Measurements from ENCODE around the gene VLDLR. TPM values are rescaled to one million over a fixed set of nuclear protein-coding genes. Genes with fewer than 3 reads are reported as not detected.

The VLDLR gene
- total RNA-seq, 1 donor from 2014 or later, result 16.4 TPM

GRCh38 chr9:2583308-2584013, 38.1 kb upstream of the VLDLR start:
- no peak overlapping the region for H3K4me3 Mint-ChIP-seq
- no peaks in the 10 kb centered on the region for H3K27me3 Mint-ChIP-seq (ENCODE audit: insufficient read depth, low read depth)
- no peaks in the 10 kb centered on the region for H3K27me3 ChIP-seq
- H3K4me3 ChIP-seq, result no peak overlapping the region
- H3K9ac ChIP-seq, result no peak overlapping the region
- TF ChIP-seq CTCF (IDR thresholded peaks at IDR 0.05), result no peak
- TF ChIP-seq EZH2phosphoT487 (IDR thresholded peaks at IDR 0.05), result no peak
- TF ChIP-seq EZH2 (IDR thresholded peaks at IDR 0.05), result no peak
- no peak overlapping the region for H3K27ac Mint-ChIP-seq
- no peaks in the 10 kb centered on the region for H3K9me3 ChIP-seq (ENCODE audit: low read depth)
- no peak overlapping the region for H2AFZ ChIP-seq (replicated peaks)
- no peak for DNase-seq (ENCODE audit: low spot score)
- H3K4me1 Mint-ChIP-seq, result no peaks in the 10 kb centered on the region
- H3K79me2 ChIP-seq (ENCODE audit: low read depth), result no peaks in the 10 kb centered on the region
- H4K20me1 ChIP-seq (ENCODE audit: low read depth), result no peaks in the 10 kb centered on the region
- H3K4me1 ChIP-seq, result no peaks in the 10 kb centered on the region
- no peaks in the 10 kb centered on the region for H3K36me3 Mint-ChIP-seq
- H3K9me3 Mint-ChIP-seq, result peaks cover 16% of the 10 kb centered on the region
- no peaks in the 10 kb centered on the region for H3F3A ChIP-seq (ENCODE audit: low read depth)
- H3K36me3 ChIP-seq, result no peaks in the 10 kb centered on the region
- H3K27ac ChIP-seq, result no peak overlapping the region
- no peak overlapping the region for H3K4me2 ChIP-seq

DNA sequence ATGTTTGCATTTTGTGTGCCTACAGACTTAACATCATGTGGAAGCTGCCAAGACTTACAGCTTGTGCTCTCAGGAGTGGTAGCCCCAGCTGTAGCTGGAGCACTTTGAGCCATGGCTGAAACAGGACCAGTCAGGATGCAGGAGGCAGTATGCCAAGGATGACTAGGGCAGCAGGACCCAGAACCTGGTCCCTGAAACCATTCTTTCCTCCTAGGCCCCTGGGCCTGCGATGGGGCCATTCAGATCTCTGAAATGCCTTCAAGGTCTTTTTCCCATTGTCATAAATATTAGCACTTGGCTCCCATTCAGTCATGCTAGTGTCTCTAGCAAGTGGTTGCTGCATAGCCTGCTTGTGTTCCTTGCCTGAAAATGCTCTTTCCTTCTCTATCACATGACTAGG, 29.6 kb upstream of the VLDLR start:
- no peak overlapping the region for H3K27ac ChIP-seq
- H3K9me3 ChIP-seq (ENCODE audit: low read depth), result no peaks in the 10 kb centered on the region
- no peak overlapping the region for H3K9ac ChIP-seq
- H3K79me2 ChIP-seq (ENCODE audit: low read depth), result no peaks in the 10 kb centered on the region
- no peak overlapping the region for H3K4me3 ChIP-seq
- no peak for DNase-seq (ENCODE audit: low spot score)
- H3K4me2 ChIP-seq, result no peak overlapping the region
- Mint-ChIP-seq H3K4me1 (no peaks in the 10 kb centered on the region), H3K27ac (no peak overlapping the region), H3K27me3 (ENCODE audit: insufficient read depth, low read depth) (no peaks in the 10 kb centered on the region), H3K36me3 (no peaks in the 10 kb centered on the region), H3K9me3 (peaks cover 15% of the 10 kb centered on the region), H3K4me3 (no peak overlapping the region)
- H3K36me3 ChIP-seq, result no peaks in the 10 kb centered on the region
- H4K20me1 ChIP-seq (ENCODE audit: low read depth), result no peaks in the 10 kb centered on the region
- no peak for TF ChIP-seq CTCF (IDR thresholded peaks at IDR 0.05)
- no peak for TF ChIP-seq EZH2 (IDR thresholded peaks at IDR 0.05)
- TF ChIP-seq EZH2phosphoT487 (IDR thresholded peaks at IDR 0.05), result no peak
- H2AFZ ChIP-seq (replicated peaks), result no peak overlapping the region
- no peaks in the 10 kb centered on the region for H3K4me1 ChIP-seq
- no peaks in the 10 kb centered on the region for H3F3A ChIP-seq (ENCODE audit: low read depth)
- no peaks in the 10 kb centered on the region for H3K27me3 ChIP-seq

GRCh38 chr9:2593744-2594143, 27.8 kb upstream of the VLDLR start:
- H3K4me2 ChIP-seq, result no peak overlapping the region
- H3K36me3 ChIP-seq, result no peaks in the 10 kb centered on the region
- H3K9me3 ChIP-seq (ENCODE audit: low read depth), result no peaks in the 10 kb centered on the region
- H3K4me3 ChIP-seq, result no peak overlapping the region
- Mint-ChIP-seq H3K4me3 (no peak overlapping the region), H3K27ac (no peak overlapping the region), H3K9me3 (peaks cover 11% of the 10 kb centered on the region), H3K27me3 (ENCODE audit: insufficient read depth, low read depth) (peaks cover 2% of the 10 kb centered on the region), H3K36me3 (no peaks in the 10 kb centered on the region), H3K4me1 (peaks cover 4% of the 10 kb centered on the region)
- H3F3A ChIP-seq (ENCODE audit: low read depth), result no peaks in the 10 kb centered on the region
- H3K9ac ChIP-seq, result no peak overlapping the region
- no peak overlapping the region for H3K27ac ChIP-seq
- H2AFZ ChIP-seq (replicated peaks), result no peak overlapping the region
- DNase-seq (ENCODE audit: low spot score), result no peak
- H3K79me2 ChIP-seq (ENCODE audit: low read depth), result no peaks in the 10 kb centered on the region
- H3K4me1 ChIP-seq, result no peaks in the 10 kb centered on the region
- TF ChIP-seq EZH2 (IDR thresholded peaks at IDR 0.05), result no peak
- no peak for TF ChIP-seq EZH2phosphoT487 (IDR thresholded peaks at IDR 0.05)
- no peak for TF ChIP-seq CTCF (IDR thresholded peaks at IDR 0.05)
- H3K27me3 ChIP-seq, result no peaks in the 10 kb centered on the region
- H4K20me1 ChIP-seq (ENCODE audit: low read depth), result no peaks in the 10 kb centered on the region

Measured in neural progenitor cell (in vitro differentiated cells).